GM19240 (cell line): ENCODE results near the gene TRIL.

Experiments used
- DNase-seq: peaks from one replicate; pipeline ENCODE4 v3.0.0; 2011; ENCODE audit warnings: low spot score; ENCODE audit not compliant: insufficient read length

TRIL gene

GRCh38 chr7:28984217-28984616, 26.1 kb upstream of the TRIL start:
- DNase-seq: no peak

- no peak for DNase-seq
Observed at GRCh38 chr7:28983396-28984190, 25.5 kb upstream of the TRIL start.

GRCh38 chr7:28981161-28981465, 23.0 kb upstream of the TRIL start:
- DNase-seq: no peak

DNA sequence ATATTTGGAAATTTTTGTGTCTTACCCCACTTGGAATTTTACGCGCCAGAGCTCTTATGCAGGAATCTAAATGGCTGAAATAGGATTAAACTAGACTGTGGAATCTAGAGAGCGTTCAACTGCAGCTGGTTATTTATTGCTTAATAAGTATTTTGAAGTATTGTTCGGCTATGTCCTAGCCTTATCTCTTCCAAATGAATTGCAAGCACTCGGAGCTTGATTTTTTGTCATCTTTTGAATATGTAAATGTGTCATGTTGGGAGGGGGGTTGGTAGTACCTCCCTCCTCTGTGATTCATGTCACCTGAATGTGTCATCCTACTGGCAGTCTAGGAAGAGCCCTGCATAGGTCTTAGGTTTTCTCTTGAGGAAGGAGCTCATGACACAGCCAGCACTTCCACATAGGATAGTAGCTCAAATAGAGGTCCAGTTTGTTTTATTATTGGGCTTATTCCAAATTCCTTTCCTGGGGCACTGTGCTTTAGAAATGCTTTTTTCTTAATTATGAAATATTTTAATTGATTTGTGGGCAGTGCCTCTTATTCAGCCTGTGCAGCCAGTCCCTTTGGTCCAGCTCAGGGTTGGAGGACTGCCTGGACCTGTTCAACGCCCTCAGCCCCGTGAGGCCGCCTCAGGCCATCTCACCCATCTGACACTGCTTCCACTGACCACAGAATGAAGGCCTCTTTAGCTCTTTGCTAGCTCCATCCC, 22.5 kb upstream of the TRIL start:
- no peak for DNase-seq

DNA sequence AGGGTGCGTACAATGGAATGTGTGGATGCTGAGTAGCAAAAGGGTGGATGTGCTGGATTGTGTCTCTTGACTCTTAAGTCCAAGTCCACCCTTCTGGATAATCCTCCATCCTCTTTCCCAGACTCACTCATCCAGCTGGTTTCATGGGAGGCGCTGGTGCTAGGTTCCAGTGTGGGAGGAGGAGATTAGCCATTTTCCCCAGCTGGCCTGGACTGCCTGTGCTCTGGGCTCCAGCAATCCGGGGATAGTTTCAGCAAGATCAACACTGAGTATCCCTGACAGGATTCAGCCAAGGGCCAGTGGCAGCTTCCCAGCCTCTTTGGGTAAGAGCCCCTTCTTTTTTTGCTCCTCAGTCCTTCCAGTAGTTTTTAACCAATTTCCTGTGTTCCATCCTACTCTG, 21.6 kb upstream of the TRIL start:
- no peak for DNase-seq

DNA sequence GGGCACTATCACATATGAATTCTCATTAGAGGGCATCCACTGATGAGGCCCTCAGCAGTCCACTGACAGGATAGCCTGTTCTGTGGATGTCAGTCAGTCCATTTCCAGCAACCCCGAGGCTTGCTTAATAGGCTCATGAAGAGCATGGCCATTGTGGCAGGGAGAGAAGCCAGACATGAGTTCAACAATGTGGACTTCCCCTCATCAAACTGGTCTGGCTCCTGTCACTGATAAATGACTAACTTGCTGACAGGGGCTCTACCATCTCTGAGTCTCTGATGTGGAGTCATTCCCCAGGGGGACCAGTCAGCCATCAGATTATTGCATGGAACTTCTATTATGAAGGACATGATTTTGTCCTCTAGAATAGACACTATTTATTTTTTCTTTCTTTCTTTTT, 19.8 kb upstream of the TRIL start:
- no peak for DNase-seq

- DNase-seq: no peak
Observed at GRCh38 chr7:28976022-28976421, 17.9 kb upstream of the TRIL start.

GRCh38 chr7:28973591-28973990, 15.5 kb upstream of the TRIL start:
- DNase-seq: no peak

DNA sequence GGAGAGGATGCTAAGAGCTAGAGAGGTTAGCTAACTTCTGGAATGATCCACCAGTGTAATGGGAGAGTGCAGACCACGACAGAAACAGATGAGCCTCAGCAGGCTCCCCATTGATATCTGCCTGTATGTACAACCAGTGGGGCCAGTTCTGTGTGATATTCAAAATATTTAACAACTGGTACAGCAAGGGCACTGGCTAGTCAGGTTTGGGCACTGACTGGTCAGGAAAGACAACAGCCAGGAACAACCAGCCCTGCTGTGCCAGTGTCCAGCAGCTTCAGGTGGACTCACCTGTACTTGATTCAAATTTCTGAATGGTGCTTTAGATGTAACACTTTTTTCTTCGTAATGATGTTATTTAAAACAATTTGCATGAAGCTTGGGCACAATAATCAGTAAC, 5.9 kb upstream of the TRIL start:
- no peak for DNase-seq

DNA sequence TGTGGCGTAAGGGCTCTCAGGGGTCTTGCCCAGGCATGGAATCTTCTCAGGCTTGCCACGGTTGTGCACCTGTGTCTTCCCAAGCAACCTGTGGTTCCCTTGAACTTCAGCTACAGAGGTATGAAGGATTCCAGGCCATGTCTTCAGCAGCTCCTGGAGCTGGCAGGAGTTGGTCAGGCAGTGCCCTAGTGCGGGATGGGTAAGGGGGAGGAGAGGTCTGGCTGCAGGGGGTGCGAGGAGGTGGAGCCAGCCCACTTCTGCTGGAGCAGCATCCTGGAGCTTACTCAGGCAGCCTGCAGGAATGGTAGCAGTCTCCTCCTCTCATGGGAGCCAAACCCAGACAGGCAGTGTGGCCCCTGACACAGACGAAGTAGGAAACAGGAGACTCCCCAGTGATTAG, 3.8 kb upstream of the TRIL start:
- DNase-seq: no peak

GRCh38 chr7:28960071-28960840, 2.1 kb upstream of the TRIL start:
- DNase-seq: no peak

DNA sequence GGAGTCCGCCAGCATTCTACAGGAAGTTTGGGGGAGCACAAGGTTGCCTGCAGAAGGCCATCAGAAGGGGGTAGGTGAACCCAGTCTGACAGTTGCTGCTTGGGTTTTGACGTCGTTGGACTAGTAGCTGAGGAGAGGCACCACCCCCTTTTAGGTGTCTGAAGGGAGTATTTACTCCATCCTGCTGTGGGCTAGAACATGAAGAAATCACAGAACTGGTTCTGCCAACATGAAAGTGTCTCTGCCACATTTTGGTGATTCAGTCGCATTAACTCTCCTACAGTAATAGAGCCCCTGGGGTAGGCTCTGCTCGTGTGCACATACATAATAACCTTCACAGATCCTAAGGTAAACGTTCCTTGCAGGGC, 834 bp upstream of the TRIL start:
- no peak for DNase-seq

GRCh38 chr7:28957751-28958234, 337 bp downstream of the TRIL start:
- no peak for DNase-seq

DNA sequence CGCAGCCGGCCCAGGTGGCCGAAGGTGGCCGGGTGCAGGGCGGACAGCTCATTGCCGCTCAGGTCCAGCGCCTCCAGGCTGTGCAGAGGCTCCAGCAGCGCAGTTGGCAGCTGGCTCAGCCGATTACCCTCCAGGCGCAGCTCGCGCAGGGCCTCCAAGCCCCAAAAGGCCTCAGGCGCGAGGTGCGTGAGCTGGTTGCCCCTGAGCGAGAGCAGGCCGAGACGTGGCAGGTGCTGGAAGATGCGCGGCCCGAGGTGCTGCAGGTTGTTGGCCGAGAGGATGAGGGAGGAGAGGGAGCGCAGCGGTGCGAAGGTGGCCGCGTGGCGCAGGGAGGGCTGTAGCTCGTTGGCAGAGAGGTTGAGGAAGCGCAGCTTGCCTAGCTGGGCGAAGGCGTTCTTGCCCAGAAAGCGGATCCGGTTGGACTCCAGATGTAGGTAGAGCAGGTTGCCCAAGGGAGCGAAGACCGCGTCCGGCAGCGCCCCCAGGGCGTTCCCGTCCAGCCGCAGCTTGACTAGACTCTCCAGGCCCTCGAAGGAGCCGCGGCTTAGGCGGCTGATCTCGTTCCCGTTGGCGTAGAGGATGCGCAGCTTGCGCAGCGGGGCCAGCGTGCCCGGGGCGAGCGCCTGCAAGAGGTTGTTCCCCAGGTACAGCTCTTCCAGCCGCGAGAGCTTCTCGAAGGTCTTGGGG, 923 bp downstream of the TRIL start:
- DNase-seq: no peak

- no peak for DNase-seq
Observed at GRCh38 chr7:28956608-28957063, 1.5 kb downstream of the TRIL start.

- no peak for DNase-seq
Observed at GRCh38 chr7:28955718-28956607, 2.2 kb downstream of the TRIL start.

- DNase-seq: no peak
Observed at GRCh38 chr7:28955356-28955717, 2.8 kb downstream of the TRIL start.

GRCh38 chr7:28954946-28955345, 3.2 kb downstream of the TRIL start:
- DNase-seq: no peak

DNA sequence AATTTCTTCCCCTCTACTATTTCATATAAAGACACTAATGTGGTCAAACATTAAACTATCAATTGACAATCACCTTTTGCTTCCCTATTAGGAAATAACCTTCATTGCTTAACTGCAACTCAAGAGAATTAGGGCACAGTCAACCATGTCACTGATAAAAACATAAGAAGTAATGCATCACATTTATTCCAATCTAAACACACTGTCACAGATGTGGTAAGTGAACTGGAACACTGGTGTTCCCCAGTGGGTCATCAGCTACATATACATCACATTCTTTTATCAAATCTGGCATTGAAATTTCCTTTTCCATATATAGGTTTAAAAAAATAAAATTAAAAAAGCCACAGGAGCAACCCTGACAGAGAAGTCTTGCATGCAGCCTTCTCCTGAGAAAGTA, 3.7 kb downstream of the TRIL start:
- no peak for DNase-seq

DNA sequence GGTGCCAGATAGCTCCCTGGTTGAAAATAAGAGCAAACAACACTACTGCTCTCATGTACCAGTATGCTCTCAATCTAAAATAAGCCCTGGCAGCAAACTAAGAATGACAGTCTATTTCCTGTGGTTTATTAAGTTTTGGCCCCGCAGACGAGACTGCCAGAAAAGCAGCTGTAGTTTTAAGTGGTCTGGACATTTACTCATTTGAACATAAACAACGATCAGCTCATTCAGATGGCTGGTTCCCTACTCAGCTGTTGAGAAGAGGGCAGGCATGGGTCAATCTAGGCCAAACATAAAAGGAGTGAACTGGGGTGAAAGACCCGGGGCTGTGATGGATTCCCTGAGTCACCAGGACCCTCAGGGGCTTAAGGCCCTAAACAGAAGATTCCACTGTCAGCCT, 4.5 kb downstream of the TRIL start:
- DNase-seq: no peak

DNA sequence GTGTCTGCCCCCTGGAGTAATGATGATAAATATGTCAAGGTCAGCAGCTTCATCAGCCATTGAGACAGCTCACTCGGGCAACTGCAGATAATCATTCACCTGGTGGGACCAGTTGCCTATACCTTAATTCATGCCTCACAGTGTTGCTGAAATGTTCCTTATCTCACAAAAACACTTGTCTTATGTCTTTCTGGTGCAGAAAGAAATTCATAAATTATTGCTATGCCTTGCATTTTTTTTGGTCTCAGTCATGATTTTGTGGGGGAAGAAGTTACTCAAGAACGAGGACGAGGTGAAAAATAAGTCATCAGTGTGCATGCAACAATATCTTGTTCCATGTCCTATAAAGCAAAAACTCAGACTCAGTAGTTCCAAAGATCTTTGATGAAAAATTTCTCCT, 16.0 kb downstream of the TRIL start:
- DNase-seq: no peak
